GM19025 (cell line): ENCODE measurements around the gene MRAP.
"Not testable (repeated sequence)": the region's sequence is repeated elsewhere in the genome, so short reads cannot be mapped to it uniquely, and the experiment has no call there.

Experiments used
- ATAC-seq: cut with Tn5 transposase; IDR thresholded peaks from one replicate; pipeline ENCODE4 v1.9.1; 2021; ENCODE audit warnings: mild to moderate bottlenecking, low read depth, moderate library complexity; ENCODE audit not compliant: unreplicated experiment

The MRAP gene

GRCh38 chr21:32298658-32299081 lies at the start of gene MRAP:
Gene MRAP (plus strand): TSS chr21:32298855. CDS start chr21:32298972, 117 bp downstream.
- ATAC-seq, result no peak

GRCh38 chr21:32249511-32250280 lies 49.0 kb upstream of the MRAP start:
- ATAC-seq, result no peak

GRCh38 chr21:32252136-32252535 lies 46.5 kb upstream of the MRAP start:
- ATAC-seq, result no peak

- ATAC-seq, result no peak
Measured at GRCh38 chr21:32253215-32253641, 45.4 kb upstream of the MRAP start.

- ATAC-seq, result no peak
Measured at GRCh38 chr21:32256251-32256650, 42.4 kb upstream of the MRAP start.

- ATAC-seq, result no peak
Measured at GRCh38 chr21:32256873-32257620, 41.6 kb upstream of the MRAP start.

- peak; percentile 63 for ATAC-seq
Measured at GRCh38 chr21:32257962-32258785, 40.5 kb upstream of the MRAP start.

- ATAC-seq, result not testable (repeated sequence)
Measured at GRCh38 chr21:32258786-32259048, 39.9 kb upstream of the MRAP start.

- no peak for ATAC-seq
Measured at GRCh38 chr21:32260130-32260529, 38.5 kb upstream of the MRAP start.

- no peak for ATAC-seq
Measured at GRCh38 chr21:32261929-32262328, 36.7 kb upstream of the MRAP start.

GRCh38 chr21:32265321-32265720 lies 33.3 kb upstream of the MRAP start:
- not testable (repeated sequence) for ATAC-seq

GRCh38 chr21:32270748-32271147 lies 27.9 kb upstream of the MRAP start:
- ATAC-seq, result no peak

- ATAC-seq, result no peak
Measured at GRCh38 chr21:32276671-32277070, 22.0 kb upstream of the MRAP start.

- no peak for ATAC-seq
Measured at GRCh38 chr21:32278103-32278502, 20.6 kb upstream of the MRAP start.

- ATAC-seq, result peak; percentile 93
Measured at GRCh38 chr21:32278518-32279376, 19.9 kb upstream of the MRAP start, which contains the start of gene MIS18A. Gene MIS18A (minus strand): TSS chr21:32279049. CDS start chr21:32279014, 35 bp downstream.

GRCh38 chr21:32279377-32279680 lies 19.3 kb upstream of the MRAP start:
- ATAC-seq, result no peak

- ATAC-seq, result no peak
Measured at GRCh38 chr21:32281531-32281930, 17.1 kb upstream of the MRAP start.

GRCh38 chr21:32282992-32283391 lies 15.7 kb upstream of the MRAP start:
- ATAC-seq, result no peak

- no peak for ATAC-seq
Measured at GRCh38 chr21:32285476-32285875, 13.2 kb upstream of the MRAP start.

- no peak for ATAC-seq
Measured at GRCh38 chr21:32297449-32297848, 1.2 kb upstream of the MRAP start.
